K562 (cell line): ENCODE results near the gene GABPB1. TPM values are rescaled to one million over a fixed set of nuclear protein-coding genes. Genes with fewer than 3 reads are reported as not detected.

Source experiments
- CBX1 ChIP-seq: sonication (generic); IDR thresholded peaks from 2 replicates; pipeline ENCODE4 v1.6.1; 2016; ENCODE audit warnings: antibody characterized with exemption, low read depth, mild to moderate bottlenecking
- CCNT2 ChIP-seq: IDR thresholded peaks from 2 replicates; pipeline ENCODE4 v1.6.1; 2011; ENCODE audit warnings: borderline replicate concordance, low read depth, mild to moderate bottlenecking, moderate library complexity, mixed read lengths, low read length; ENCODE audit not compliant: insufficient read length; ENCODE audit errors: extremely low read depth
- FOXK1 ChIP-seq: sonication (generic); formaldehyde crosslinking; IDR thresholded peaks from 2 replicates; pipeline ENCODE4 v1.8.0; 2022; ENCODE audit warnings: missing genetic modification reagents, mild to moderate bottlenecking, borderline replicate concordance
- GTF2E2 ChIP-seq: fragments of 200-800 bp; sonication (Bioruptor generic); IDR thresholded peaks from 2 replicates; pipeline ENCODE4 v1.6.1; 2016; ENCODE audit warnings: missing genetic modification characterization, missing compliant biosample characterization
- KLF1 ChIP-seq: fragments of 450-650 bp; IDR thresholded peaks from 2 replicates; pipeline ENCODE4 v1.6.1; 2016; ENCODE audit warnings: missing genetic modification characterization, missing compliant biosample characterization
- NBN ChIP-seq: fragments of 450-650 bp; IDR thresholded peaks from 2 replicates; pipeline ENCODE4 v1.6.1; 2016; ENCODE audit warnings: low read depth, mild to moderate bottlenecking
- NFRKB ChIP-seq: fragments of 450-650 bp; IDR thresholded peaks from 2 replicates; pipeline ENCODE4 v1.6.1; 2016; ENCODE audit warnings: low read depth
- TAF7 ChIP-seq: fragments of 450-650 bp; IDR thresholded peaks from 2 replicates; pipeline ENCODE4 v1.6.1; 2016; ENCODE audit warnings: missing genetic modification characterization, missing compliant biosample characterization
- TCF3 ChIP-seq: sonication (generic); formaldehyde crosslinking; IDR thresholded peaks from 2 replicates; pipeline ENCODE4 v1.4.0; 2020; ENCODE audit warnings: mild to moderate bottlenecking, missing genetic modification reagents
- TCF7 ChIP-seq: sonication (generic); IDR thresholded peaks from 2 replicates; pipeline ENCODE4 v1.6.1; 2016; ENCODE audit warnings: antibody characterized with exemption, borderline replicate concordance
- ZC3H8 ChIP-seq: fragments of 450-650 bp; IDR thresholded peaks from 2 replicates; pipeline ENCODE4 v1.6.1; 2017
- ZFX ChIP-seq: sonication (generic); formaldehyde crosslinking; IDR thresholded peaks from 2 replicates; pipeline ENCODE4 v1.8.0; 2022; ENCODE audit warnings: mild to moderate bottlenecking, missing genetic modification reagents, moderate library complexity
- ZNF146 ChIP-seq: IDR thresholded peaks from one replicate; pipeline ENCODE4 v1.6.1; 2018; ENCODE audit warnings: missing compliant biosample characterization; ENCODE audit not compliant: unreplicated experiment
- ZNF253 ChIP-seq: fragments of 250-450 bp; sonication (Bioruptor Pico); conservative IDR thresholded peaks from 2 replicates; pipeline ENCODE4 v1.6.1; 2021; ENCODE audit warnings: mild to moderate bottlenecking
- polyA plus RNA-seq, 8 experiments: library from polyadenylated mRNA; depleted of rRNA in 4 of 8; stranded (reverse) in 5 of 8; unstranded in 3 of 8; fragments of >200 nt; fragmentation: Nextera tagmentation in 2 of 8; fragmentation: Illumina TruSeq in 1 of 8; extraction: Ambion mirVana in 2 of 8; extraction: Trizol in 1 of 8; gene quantifications; 2 replicates each; pipeline versions ENCODE4 v1.2.1 to v1.2.3, GENCODE V29; 2011 to 2014; ENCODE audit warnings: inconsistent platforms in 1 of 8, missing spikeins in 1 of 8
- total RNA-seq, 7 experiments: library from RNA; depleted of rRNA in 6 of 7; stranded (reverse); fragments of >200 nt in 6 of 7; fragmentation: Illumina TruSeq in 2 of 7; extraction: Trizol in 2 of 7; gene quantifications; 2 replicates each; pipeline versions ENCODE4 v1.2.1 to v1.2.3, GENCODE V29; 2011 to 2021; ENCODE audit warnings: low replicate concordance in 1 of 7
- TF ChIP-seq, protein P1 (sequence below): fragments of 250-450 bp; sonication (Bioruptor Pico); IDR thresholded peaks from 2 replicates; pipeline ENCODE4 v1.4.0; 2020; ENCODE audit warnings: mild to moderate bottlenecking
- TF ChIP-seq, protein P2 (sequence below): fragments of 250-450 bp; sonication (Bioruptor Pico); IDR thresholded peaks from 2 replicates; pipeline ENCODE4 v1.9.0; 2021; ENCODE audit warnings: mild to moderate bottlenecking
- TF ChIP-seq, protein P3 (sequence below), 2 experiments: fragments of 250-450 bp in 1 of 2; fragments of 450-650 bp in 1 of 2; sonication (Bioruptor Pico) in 1 of 2; IDR thresholded peaks; 2 replicates each; pipeline versions ENCODE4 v1.6.1 to v1.8.0; 2016 to 2021; ENCODE audit warnings: mild to moderate bottlenecking in 2 of 2, moderate library complexity in 2 of 2, missing compliant biosample characterization in 1 of 2, missing genetic modification characterization in 1 of 2
- TF ChIP-seq, protein P4 (sequence below): fragments of 200-400 bp; formaldehyde crosslinking; IDR thresholded peaks from 2 replicates; pipeline ENCODE4 v1.6.1; 2017; ENCODE audit warnings: mild to moderate bottlenecking, low read depth, low read length, moderate library complexity
- TF ChIP-seq, protein P5 (sequence below): fragments of 450-650 bp; formaldehyde crosslinking; conservative IDR thresholded peaks from 2 replicates; pipeline ENCODE4 v1.4.0; 2022; ENCODE audit warnings: mild to moderate bottlenecking, missing genetic modification characterization
- TF ChIP-seq, protein P6 (sequence below): fragments of 250-450 bp; sonication (Bioruptor Pico); IDR thresholded peaks from 2 replicates; pipeline ENCODE4 v1.4.0; 2020; ENCODE audit warnings: borderline replicate concordance

Gene GABPB1
- total and polyA plus RNA-seq, 9 of the 15 experiments (the other 6 are each of a cell fraction or from before 2014, with no cell fraction given) = 11.8 to 42.3 (median 33.2) TPM

DNA sequence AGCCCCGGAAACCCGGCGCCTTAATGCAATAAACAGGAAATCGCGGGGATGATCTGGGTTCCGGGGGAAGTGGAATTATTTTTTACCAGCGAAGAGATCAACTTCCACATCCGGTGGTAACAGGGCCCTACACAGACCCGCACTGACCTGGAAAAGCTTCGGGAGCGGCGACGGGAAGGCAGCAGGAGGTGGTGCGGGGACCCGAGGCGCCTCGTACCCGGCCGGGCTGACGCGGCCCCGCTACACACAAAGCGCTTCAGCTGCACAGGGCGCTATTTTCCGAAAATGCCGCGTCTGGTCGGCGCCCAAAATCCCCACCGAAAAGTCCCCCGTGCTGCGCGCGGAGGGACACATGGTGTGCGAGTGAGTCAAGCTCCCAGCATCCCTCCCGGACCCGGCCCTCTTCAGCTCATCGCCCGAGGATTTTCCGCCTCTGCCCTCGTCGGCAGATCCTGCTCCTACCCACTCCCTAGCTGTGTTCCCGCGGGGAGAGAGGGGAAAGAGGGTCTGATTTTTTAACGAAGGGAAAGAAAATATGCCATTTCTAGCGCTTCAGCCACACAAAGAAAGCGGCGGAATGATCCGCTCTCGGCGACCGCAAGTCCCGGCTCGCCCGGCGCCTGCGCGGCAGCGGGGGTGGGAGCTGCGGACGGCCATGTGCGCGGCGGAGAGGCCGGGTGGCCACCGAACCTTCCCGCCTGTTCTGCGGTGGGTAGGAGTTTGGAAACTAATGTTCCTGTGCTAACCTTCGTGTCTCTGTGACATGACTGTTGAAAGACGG, at the start of gene GABPB1 (continued):
- TF ChIP-seq TCF7 (no peak), ZNF253 (CRISPR knock-in tag) (peak; percentile 73), CCNT2 (peak; percentile 13), TAF7 (tag) (peak; percentile 95), CBX1 (peak; percentile 70), GTF2E2 (tag) (peak; percentile 85), ZFX (CRISPR knock-in tag) (peak; percentile 88), NBN (peak; percentile 82), TCF3 (CRISPR knock-in tag) (no peak; the same call in 1 of the 2 replicates), FOXK1 (CRISPR knock-in tag) (no peak), ZNF146 (CRISPR knock-in tag) (no peak), ZC3H8 (peak; percentile 75; the same call in 1 of the 2 replicates), KLF1 (tag) (peak; percentile 72; the same call in 1 of the 2 replicates), NFRKB (peak; percentile 97)
- TF ChIP-seq, protein P1, sequence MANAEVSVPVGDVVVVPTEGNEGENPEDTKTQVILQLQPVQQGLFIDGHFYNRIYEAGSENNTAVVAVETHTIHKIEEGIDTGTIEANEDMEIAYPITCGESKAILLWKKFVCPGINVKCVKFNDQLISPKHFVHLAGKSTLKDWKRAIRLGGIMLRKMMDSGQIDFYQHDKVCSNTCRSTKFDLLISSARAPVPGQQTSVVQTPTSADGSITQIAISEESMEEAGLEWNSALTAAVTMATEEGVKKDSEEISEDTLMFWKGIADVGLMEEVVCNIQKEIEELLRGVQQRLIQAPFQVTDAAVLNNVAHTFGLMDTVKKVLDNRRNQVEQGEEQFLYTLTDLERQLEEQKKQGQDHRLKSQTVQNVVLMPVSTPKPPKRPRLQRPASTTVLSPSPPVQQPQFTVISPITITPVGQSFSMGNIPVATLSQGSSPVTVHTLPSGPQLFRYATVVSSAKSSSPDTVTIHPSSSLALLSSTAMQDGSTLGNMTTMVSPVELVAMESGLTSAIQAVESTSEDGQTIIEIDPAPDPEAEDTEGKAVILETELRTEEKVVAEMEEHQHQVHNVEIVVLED (CRISPR knock-in tag) = no peak
- TF ChIP-seq, protein P2, sequence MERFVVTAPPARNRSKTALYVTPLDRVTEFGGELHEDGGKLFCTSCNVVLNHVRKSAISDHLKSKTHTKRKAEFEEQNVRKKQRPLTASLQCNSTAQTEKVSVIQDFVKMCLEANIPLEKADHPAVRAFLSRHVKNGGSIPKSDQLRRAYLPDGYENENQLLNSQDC = peak; percentile 80; the same call in 1 of the 2 replicates
- TF ChIP-seq, protein P3, sequence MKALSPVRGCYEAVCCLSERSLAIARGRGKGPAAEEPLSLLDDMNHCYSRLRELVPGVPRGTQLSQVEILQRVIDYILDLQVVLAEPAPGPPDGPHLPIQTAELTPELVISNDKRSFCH (CRISPR knock-in tag; IDR thresholded peaks at IDR 0.05) = no peak
- TF ChIP-seq, protein P3 (tag; IDR thresholded peaks at IDR 0.05) = no peak
- TF ChIP-seq, protein P4, sequence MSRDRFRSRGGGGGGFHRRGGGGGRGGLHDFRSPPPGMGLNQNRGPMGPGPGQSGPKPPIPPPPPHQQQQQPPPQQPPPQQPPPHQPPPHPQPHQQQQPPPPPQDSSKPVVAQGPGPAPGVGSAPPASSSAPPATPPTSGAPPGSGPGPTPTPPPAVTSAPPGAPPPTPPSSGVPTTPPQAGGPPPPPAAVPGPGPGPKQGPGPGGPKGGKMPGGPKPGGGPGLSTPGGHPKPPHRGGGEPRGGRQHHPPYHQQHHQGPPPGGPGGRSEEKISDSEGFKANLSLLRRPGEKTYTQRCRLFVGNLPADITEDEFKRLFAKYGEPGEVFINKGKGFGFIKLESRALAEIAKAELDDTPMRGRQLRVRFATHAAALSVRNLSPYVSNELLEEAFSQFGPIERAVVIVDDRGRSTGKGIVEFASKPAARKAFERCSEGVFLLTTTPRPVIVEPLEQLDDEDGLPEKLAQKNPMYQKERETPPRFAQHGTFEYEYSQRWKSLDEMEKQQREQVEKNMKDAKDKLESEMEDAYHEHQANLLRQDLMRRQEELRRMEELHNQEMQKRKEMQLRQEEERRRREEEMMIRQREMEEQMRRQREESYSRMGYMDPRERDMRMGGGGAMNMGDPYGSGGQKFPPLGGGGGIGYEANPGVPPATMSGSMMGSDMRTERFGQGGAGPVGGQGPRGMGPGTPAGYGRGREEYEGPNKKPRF = no peak
- TF ChIP-seq, protein P5, sequence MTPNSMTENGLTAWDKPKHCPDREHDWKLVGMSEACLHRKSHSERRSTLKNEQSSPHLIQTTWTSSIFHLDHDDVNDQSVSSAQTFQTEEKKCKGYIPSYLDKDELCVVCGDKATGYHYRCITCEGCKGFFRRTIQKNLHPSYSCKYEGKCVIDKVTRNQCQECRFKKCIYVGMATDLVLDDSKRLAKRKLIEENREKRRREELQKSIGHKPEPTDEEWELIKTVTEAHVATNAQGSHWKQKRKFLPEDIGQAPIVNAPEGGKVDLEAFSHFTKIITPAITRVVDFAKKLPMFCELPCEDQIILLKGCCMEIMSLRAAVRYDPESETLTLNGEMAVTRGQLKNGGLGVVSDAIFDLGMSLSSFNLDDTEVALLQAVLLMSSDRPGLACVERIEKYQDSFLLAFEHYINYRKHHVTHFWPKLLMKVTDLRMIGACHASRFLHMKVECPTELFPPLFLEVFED = 0 out of 2 replicates have a peak, but pooled peaks have one; percentile 28
- TF ChIP-seq, protein P6, sequence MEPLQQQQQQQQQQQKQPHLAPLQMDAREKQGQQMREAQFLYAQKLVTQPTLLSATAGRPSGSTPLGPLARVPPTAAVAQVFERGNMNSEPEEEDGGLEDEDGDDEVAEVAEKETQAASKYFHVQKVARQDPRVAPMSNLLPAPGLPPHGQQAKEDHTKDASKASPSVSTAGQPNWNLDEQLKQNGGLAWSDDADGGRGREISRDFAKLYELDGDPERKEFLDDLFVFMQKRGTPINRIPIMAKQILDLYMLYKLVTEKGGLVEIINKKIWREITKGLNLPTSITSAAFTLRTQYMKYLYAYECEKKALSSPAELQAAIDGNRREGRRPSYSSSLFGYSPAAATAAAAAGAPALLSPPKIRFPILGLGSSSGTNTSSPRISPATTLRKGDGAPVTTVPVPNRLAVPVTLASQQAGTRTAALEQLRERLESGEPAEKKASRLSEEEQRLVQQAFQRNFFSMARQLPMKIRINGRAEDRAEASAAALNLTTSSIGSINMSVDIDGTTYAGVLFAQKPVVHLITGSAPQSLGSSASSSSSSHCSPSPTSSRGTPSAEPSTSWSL = no peak
